Measurements from ENCODE around the gene FOXL3. TPM values are rescaled to one million over a fixed set of nuclear protein-coding genes. Genes with fewer than 3 reads are reported as not detected.

FOXL3 gene
- total RNA-seq, 1 donor from 2014 or later, result not detected

DNA sequence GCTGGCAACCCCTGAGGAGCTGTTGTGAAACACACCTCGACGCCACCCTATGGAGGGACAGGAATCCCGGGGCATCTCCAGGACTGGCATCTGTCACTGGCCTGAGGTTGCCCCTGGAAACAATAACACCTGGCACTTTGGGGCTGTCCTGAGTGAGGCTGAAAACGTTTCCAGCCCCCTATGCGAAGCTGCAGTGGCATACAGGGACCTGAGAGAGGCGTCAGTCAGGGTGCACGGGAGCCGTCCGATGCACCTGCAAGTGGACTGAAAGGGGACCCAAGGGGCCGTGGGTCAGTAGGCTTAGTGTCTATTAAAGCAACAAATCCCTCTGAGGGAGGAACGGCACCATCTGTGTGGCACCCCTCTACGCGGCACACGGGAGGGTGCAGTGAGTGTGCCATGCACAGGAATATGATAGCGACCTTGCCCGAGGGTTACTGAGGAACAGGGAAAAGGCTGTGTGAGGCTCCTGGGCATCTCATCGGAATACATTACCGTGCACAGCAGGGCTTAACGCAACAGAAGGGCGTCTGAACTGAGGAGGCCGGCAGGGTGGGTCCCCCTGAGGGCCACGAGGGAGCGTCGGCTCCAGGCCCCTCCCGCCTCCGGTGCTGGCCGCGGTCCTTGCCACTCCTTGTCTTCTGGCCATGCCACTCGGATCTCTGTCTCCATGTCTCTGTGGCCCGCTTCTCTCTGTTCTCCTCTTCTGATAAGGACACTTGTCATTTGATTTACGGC, 50.4 kb downstream of the FOXL3 start:
- H3K4me1 Mint-ChIP-seq (ENCODE audit: low read depth), result peaks cover 61% of the 10 kb centered on the region
- H3K27me3 Mint-ChIP-seq, result no peaks in the 10 kb centered on the region
- no peak for DNase-seq (ENCODE audit: low spot score, unreplicated experiment)
- H3K9me3 Mint-ChIP-seq (ENCODE audit: low read depth), result no peaks in the 10 kb centered on the region
- peak overlapping the region; percentile 9 for H3K4me3 Mint-ChIP-seq (ENCODE audit: low read depth)
- TF ChIP-seq, protein P1, sequence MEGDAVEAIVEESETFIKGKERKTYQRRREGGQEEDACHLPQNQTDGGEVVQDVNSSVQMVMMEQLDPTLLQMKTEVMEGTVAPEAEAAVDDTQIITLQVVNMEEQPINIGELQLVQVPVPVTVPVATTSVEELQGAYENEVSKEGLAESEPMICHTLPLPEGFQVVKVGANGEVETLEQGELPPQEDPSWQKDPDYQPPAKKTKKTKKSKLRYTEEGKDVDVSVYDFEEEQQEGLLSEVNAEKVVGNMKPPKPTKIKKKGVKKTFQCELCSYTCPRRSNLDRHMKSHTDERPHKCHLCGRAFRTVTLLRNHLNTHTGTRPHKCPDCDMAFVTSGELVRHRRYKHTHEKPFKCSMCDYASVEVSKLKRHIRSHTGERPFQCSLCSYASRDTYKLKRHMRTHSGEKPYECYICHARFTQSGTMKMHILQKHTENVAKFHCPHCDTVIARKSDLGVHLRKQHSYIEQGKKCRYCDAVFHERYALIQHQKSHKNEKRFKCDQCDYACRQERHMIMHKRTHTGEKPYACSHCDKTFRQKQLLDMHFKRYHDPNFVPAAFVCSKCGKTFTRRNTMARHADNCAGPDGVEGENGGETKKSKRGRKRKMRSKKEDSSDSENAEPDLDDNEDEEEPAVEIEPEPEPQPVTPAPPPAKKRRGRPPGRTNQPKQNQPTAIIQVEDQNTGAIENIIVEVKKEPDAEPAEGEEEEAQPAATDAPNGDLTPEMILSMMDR (IDR thresholded peaks at IDR 0.05; ENCODE audit: unreplicated experiment), result no peak
- peak overlapping the region; percentile 100 for H3K27ac Mint-ChIP-seq
- H3K36me3 Mint-ChIP-seq (ENCODE audit: insufficient read depth), result peaks cover 1% of the 10 kb centered on the region

Other genes starting within 250 kb of the FOXL3 start
- 32.9 and 33.3 TPM in 2 replicates for gene FAM20C, start 97.6 kb upstream of the FOXL3 start, total RNA-seq
- gene PDGFA, start 229.7 kb downstream of the FOXL3 start, total RNA-seq, result 81.2 and 86.2 TPM in 2 replicates

Measured in progenitor cell of endocrine pancreas (in vitro differentiated cells).